MM.1S (cell line): ENCODE measurements around the gene LRRC8D.

Experiments used
- DNase-seq: peaks from one replicate; pipeline ENCODE4 v3.0.0-alpha.2; 2015
- H2AFZ ChIP-seq: fragments of 300-600 bp; sonication (generic); 2 replicates; pipeline ENCODE4 v1.6.0; 2016; ENCODE audit warnings: antibody characterized with exemption, low read length
- H3F3A ChIP-seq: fragments of 300-600 bp; sonication (generic); 2 replicates; pipeline ENCODE4 v1.6.1; 2016; ENCODE audit warnings: mild to moderate bottlenecking, antibody characterized with exemption, low read length, moderate library complexity, mixed read lengths; ENCODE audit not compliant: insufficient read depth
- H3K27ac ChIP-seq: fragments of 300-600 bp; sonication (generic); 2 replicates; pipeline ENCODE4 v1.5.1; 2016; ENCODE audit warnings: mild to moderate bottlenecking, low read length
- H3K27me3 ChIP-seq: fragments of 300-600 bp; sonication (generic); replicated peaks from 2 replicates; pipeline ENCODE4 v1.6.0; 2016; ENCODE audit warnings: low read length; ENCODE audit not compliant: insufficient read depth
- H3K36me3 ChIP-seq: fragments of 300-600 bp; sonication (generic); replicated peaks from 2 replicates; pipeline ENCODE4 v1.6.1; 2016; ENCODE audit warnings: mild to moderate bottlenecking, low read length, mixed read lengths; ENCODE audit not compliant: insufficient read depth
- H3K4me1 ChIP-seq: fragments of 300-600 bp; sonication (generic); 2 replicates; pipeline ENCODE4 v1.6.1; 2016; ENCODE audit warnings: low read length, mixed read lengths
- H3K4me2 ChIP-seq: fragments of 300-600 bp; sonication (generic); 2 replicates; pipeline ENCODE4 v1.6.0; 2016; ENCODE audit warnings: low read depth, low read length
- H3K4me3 ChIP-seq: fragments of 300-600 bp; sonication (generic); 2 replicates; pipeline ENCODE4 v1.5.1; 2016; ENCODE audit warnings: low read length, mixed read lengths
- H3K79me2 ChIP-seq: fragments of 300-600 bp; sonication (generic); 2 replicates; pipeline ENCODE4 v1.6.1; 2016; ENCODE audit warnings: mixed run types, low read length, mixed read lengths
- H3K9ac ChIP-seq: fragments of 300-600 bp; sonication (generic); 2 replicates; pipeline ENCODE4 v1.6.1; 2016; ENCODE audit warnings: low read length, mixed read lengths
- H3K9me2 ChIP-seq: fragments of 300-600 bp; sonication (generic); replicated peaks from 2 replicates; pipeline ENCODE4 v1.6.1; 2016; ENCODE audit warnings: mild to moderate bottlenecking, low read length, mixed read lengths; ENCODE audit not compliant: insufficient read depth
- H3K9me3 ChIP-seq: fragments of 300-600 bp; sonication (generic); replicated peaks from 2 replicates; pipeline ENCODE4 v1.6.1; 2016; ENCODE audit warnings: mild to moderate bottlenecking, low read length, mixed read lengths; ENCODE audit not compliant: insufficient read depth
- H4K20me1 ChIP-seq: fragments of 300-600 bp; sonication (generic); 2 replicates; pipeline ENCODE4 v1.6.1; 2016; ENCODE audit warnings: mild to moderate bottlenecking, low read length, moderate library complexity, mixed read lengths; ENCODE audit not compliant: insufficient read depth
- EZH2 ChIP-seq: fragments of 300-600 bp; sonication (generic); optimal IDR thresholded peaks from 2 replicates; pipeline ENCODE3; 2017; ENCODE audit warnings: low read depth, mild to moderate bottlenecking, antibody characterized with exemption, low read length, mixed read lengths
- EZH2phosphoT487 ChIP-seq: fragments of 300-600 bp; sonication (generic); IDR thresholded peaks from 2 replicates; pipeline ENCODE4 v1.6.1; 2018; ENCODE audit warnings: antibody characterized with exemption, low read length
- TF ChIP-seq, protein P1 (sequence below): fragments of 300-600 bp; sonication (generic); IDR thresholded peaks from 2 replicates; pipeline ENCODE4 v1.5.1; 2016; ENCODE audit warnings: antibody characterized with exemption, low read length, mixed read lengths

Gene LRRC8D

DNA sequence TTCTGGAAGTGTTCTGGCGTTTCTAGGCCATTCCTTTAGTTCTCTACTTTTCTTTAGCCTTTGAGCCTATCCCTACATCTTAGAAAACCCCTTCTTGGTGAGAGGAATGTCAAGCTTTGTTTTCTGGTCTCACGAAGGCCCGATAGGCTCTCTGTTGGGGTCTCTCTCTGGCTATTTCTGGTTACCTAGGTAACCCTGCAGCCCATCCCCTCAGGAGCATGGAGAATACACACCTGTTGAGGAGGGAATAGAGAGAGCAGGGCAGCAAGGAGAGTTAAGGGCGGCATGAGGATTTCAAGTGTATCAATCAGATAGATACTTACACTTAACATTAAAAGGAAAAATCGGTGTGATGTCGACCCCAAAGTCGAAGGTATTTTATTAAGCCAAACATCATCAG lies 45.7 kb downstream of the LRRC8D start:
- H4K20me1 ChIP-seq = no peaks in the 10 kb centered on the region
- no peaks in the 10 kb centered on the region for H3K27me3 ChIP-seq
- H3K27ac ChIP-seq = no peak overlapping the region
- H3K36me3 ChIP-seq = no peaks in the 10 kb centered on the region
- no peaks in the 10 kb centered on the region for H3K9me2 ChIP-seq
- no peak overlapping the region for H3K9ac ChIP-seq
- H3F3A ChIP-seq = no peaks in the 10 kb centered on the region
- H3K4me3 ChIP-seq = no peak overlapping the region
- H3K4me2 ChIP-seq = no peak overlapping the region
- no peak overlapping the region for H2AFZ ChIP-seq
- no peaks in the 10 kb centered on the region for H3K9me3 ChIP-seq
- no peak for DNase-seq
- H3K4me1 ChIP-seq = no peaks in the 10 kb centered on the region
- TF ChIP-seq EZH2 = no peak
- TF ChIP-seq, protein P1, sequence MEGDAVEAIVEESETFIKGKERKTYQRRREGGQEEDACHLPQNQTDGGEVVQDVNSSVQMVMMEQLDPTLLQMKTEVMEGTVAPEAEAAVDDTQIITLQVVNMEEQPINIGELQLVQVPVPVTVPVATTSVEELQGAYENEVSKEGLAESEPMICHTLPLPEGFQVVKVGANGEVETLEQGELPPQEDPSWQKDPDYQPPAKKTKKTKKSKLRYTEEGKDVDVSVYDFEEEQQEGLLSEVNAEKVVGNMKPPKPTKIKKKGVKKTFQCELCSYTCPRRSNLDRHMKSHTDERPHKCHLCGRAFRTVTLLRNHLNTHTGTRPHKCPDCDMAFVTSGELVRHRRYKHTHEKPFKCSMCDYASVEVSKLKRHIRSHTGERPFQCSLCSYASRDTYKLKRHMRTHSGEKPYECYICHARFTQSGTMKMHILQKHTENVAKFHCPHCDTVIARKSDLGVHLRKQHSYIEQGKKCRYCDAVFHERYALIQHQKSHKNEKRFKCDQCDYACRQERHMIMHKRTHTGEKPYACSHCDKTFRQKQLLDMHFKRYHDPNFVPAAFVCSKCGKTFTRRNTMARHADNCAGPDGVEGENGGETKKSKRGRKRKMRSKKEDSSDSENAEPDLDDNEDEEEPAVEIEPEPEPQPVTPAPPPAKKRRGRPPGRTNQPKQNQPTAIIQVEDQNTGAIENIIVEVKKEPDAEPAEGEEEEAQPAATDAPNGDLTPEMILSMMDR = no peak
- H3K79me2 ChIP-seq = peaks cover 2% of the 10 kb centered on the region; the same call in 1 of the 2 replicates

DNA sequence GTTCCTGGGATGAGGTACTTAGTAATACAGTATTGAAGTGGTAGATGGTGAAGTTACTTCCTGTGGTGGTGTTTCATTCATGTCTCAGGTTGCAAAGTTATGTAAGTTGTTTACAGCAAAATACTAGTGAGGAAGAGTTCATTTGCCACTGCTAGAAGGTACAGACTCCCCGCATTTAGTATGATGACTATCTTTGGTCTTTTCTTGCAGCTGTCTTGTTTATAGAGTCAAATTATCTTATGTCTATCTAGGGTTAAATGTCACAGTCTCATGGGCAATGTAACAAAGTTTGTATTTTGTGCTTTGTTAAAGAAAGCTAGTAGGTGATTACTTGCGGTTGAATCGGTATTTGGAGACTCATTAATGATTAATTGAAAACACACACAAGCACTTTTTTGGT lies 50.2 kb downstream of the LRRC8D start:
- Histone ChIP-seq H3K4me3 (no peak overlapping the region), H3K4me1 (no peaks in the 10 kb centered on the region), H3K27ac (no peak overlapping the region), H3K9ac (no peak overlapping the region), H3F3A (no peaks in the 10 kb centered on the region), H3K4me2 (no peak overlapping the region), H3K9me2 (no peaks in the 10 kb centered on the region), H4K20me1 (no peaks in the 10 kb centered on the region), H3K9me3 (no peaks in the 10 kb centered on the region), H3K27me3 (no peaks in the 10 kb centered on the region), H2AFZ (no peak overlapping the region), H3K36me3 (no peaks in the 10 kb centered on the region), H3K79me2 (0 out of 2 replicates have a peak, but pooled peaks cover 1% of the 10 kb centered on the region)
- no peak for TF ChIP-seq EZH2phosphoT487
- TF ChIP-seq, protein P1 = no peak
- TF ChIP-seq EZH2 = no peak
- no peak for DNase-seq

DNA sequence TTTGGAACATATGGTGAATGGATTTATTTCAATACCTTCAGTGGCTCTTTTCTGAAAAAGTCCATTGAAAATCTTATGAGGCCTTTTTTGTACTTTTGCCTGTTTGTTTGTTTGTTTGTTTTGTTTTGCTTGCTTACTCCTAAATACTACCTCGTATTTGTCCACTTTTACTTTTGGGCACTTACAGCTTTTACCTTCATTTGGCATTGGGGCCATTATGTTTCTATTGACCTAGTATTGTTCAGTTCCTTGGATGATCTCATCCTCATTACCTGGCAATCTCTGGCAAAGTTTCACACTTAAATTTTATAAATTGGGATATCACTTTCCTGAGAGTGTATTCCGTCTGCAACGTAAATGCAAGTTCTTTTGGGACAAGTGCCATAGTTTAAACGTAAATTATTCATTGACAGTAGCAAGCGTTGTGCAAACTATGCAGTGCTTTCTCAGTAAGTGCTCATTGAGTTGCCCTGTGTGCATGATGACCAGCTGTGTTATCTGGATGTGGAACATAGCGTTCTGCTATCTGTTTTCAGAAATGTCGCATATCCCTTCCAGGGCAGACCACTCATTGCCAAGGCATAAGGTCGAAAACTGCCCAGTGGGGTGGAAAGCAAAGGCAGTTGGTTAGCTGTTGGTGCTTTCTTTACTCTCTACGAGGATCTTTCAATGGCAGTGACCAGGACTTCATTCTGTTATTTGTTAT lies 51.1 kb downstream of the LRRC8D start:
- TF ChIP-seq, protein P1 = no peak
- TF ChIP-seq EZH2phosphoT487 = no peak
- no peak for TF ChIP-seq EZH2
- Histone ChIP-seq H3K4me3 (no peak overlapping the region), H3K9ac (no peak overlapping the region)

More for the DNA sequence above, 51.1 kb downstream of the LRRC8D start:
- no peaks in the 10 kb centered on the region for H3K79me2 ChIP-seq
- no peaks in the 10 kb centered on the region for H3K9me2 ChIP-seq
- no peak overlapping the region for H2AFZ ChIP-seq
- H3F3A ChIP-seq = no peaks in the 10 kb centered on the region
- no peaks in the 10 kb centered on the region for H3K36me3 ChIP-seq
- H3K27ac ChIP-seq = no peak overlapping the region
- DNase-seq = no peak
- H4K20me1 ChIP-seq = no peaks in the 10 kb centered on the region
- no peaks in the 10 kb centered on the region for H3K9me3 ChIP-seq
- no peaks in the 10 kb centered on the region for H3K27me3 ChIP-seq
- H3K4me1 ChIP-seq = no peaks in the 10 kb centered on the region
- H3K4me2 ChIP-seq = no peak overlapping the region
